ENCODE results near the gene GIMAP6. TPM values are rescaled to one million over a fixed set of nuclear protein-coding genes. Genes with fewer than 3 reads are reported as not detected.

The GIMAP6 gene
- total and polyA plus RNA-seq, 2 of the 4 experiments (the other 2 are of a cell fraction): not detected

- H3K4me3 ChIP-seq (ENCODE audit: insufficient read depth, low read depth, low read length): no peak overlapping the region
- no peaks in the 10 kb centered on the region for H3K9me1 ChIP-seq (ENCODE audit: insufficient read depth, low read length)
- H3K27me3 ChIP-seq (ENCODE audit: control insufficient read depth, insufficient read depth, low read length): no peaks in the 10 kb centered on the region
- 0 out of 2 replicates have a peak, but pooled peaks cover 1% of the 10 kb centered on the region for H3K9me3 ChIP-seq (ENCODE audit: control insufficient read depth, insufficient read depth, low read length)
- in situ Hi-C loops (cut with MboI; ENCODE audit: low sequenced_read_pairs): no loop called here
- CTCF ChIA-PET: no interaction called here
- no peak overlapping the region for H3K4ac ChIP-seq (ENCODE audit: low read depth, low read length)
- no peaks in the 10 kb centered on the region for H3K36me3 ChIP-seq (ENCODE audit: control insufficient read depth, insufficient read depth, low read length)
- DNase-seq (no peak), ATAC-seq (ENCODE audit: low read depth) (no peak)
- H3K56ac ChIP-seq (ENCODE audit: extremely low read depth, insufficient read depth, low read length): no peak overlapping the region
- H2BK5ac ChIP-seq (ENCODE audit: low read depth, low read length, poor library complexity, severe bottlenecking): no peak overlapping the region
- no peak overlapping the region for H3K4me2 ChIP-seq (ENCODE audit: low read depth, low read length)
- dilution Hi-C loops (cut with HindIII; ENCODE audit: low sequenced_read_pairs, unreplicated experiment): no loop called here
- H3K14ac ChIP-seq (replicated peaks; ENCODE audit: low read depth, low read length): no peak overlapping the region
- no peaks in the 10 kb centered on the region for H3K79me1 ChIP-seq (ENCODE audit: low read depth in 1 of 2, low read length in 2 of 2)
- TF ChIP-seq CHD1 (IDR thresholded peaks at IDR 0.05; ENCODE audit: low read depth, low read length) (no peak), MXI1 (IDR thresholded peaks at IDR 0.05; ENCODE audit: borderline replicate concordance, low read depth, low read length) (no peak), SMC3 (IDR thresholded peaks at IDR 0.05; ENCODE audit: low read depth, low read length) (no peak), BHLHE40 (IDR thresholded peaks at IDR 0.05; ENCODE audit: low read depth, low read length) (no peak), RFX5 (IDR thresholded peaks at IDR 0.05; ENCODE audit: low read depth, low read length) (no peak), FOS (IDR thresholded peaks at IDR 0.05; ENCODE audit: low read depth, low read length) (no peak), POLR2A (IDR thresholded peaks at IDR 0.05; ENCODE audit: low read depth, low read length) (no peak), RAD21 (IDR thresholded peaks at IDR 0.05; ENCODE audit: low read length) (no peak)
- H3K4me1 ChIP-seq (ENCODE audit: control insufficient read depth, insufficient read depth, low read length): no peaks in the 10 kb centered on the region
- BruUV-seq (replicated peaks): no TSS peak
- H3K27ac ChIP-seq (ENCODE audit: insufficient read depth, low read length): no peak overlapping the region
- no peak overlapping the region for H4K91ac ChIP-seq (ENCODE audit: insufficient read depth, low read depth, low read length)
- no peak overlapping the region for H4K5ac ChIP-seq (ENCODE audit: low read depth, low read length)
- no peak overlapping the region for H3K9ac ChIP-seq (ENCODE audit: low read depth, low read length)
- H4K8ac ChIP-seq (ENCODE audit: low read depth in 2 of 2, low read length in 2 of 2): no peak overlapping the region
- no peak overlapping the region for H2BK120ac ChIP-seq (ENCODE audit: low read depth, low read length)
- intact Hi-C loops (cut with micrococcal nuclease): no loop called here
- no peak overlapping the region for H2AK9ac ChIP-seq (replicated peaks; ENCODE audit: low read depth, low read length, poor library complexity)
- WGBS, 2 experiments (ENCODE audit: extremely low coverage in 2 of 2, insufficient read length in 1 of 2): no CpG with 5 or more reads among the region's 3 CpGs
- no peak overlapping the region for H2AK5ac ChIP-seq (ENCODE audit: low read depth, low read length)
- H2BK20ac ChIP-seq (ENCODE audit: low read depth, low read length): no peak overlapping the region
- no peak overlapping the region for H2AFZ ChIP-seq (replicated peaks; ENCODE audit: low read length, poor library complexity)
- H4K20me1 ChIP-seq (ENCODE audit: insufficient read depth, low read length): no peaks in the 10 kb centered on the region
- H3K18ac ChIP-seq (ENCODE audit: low read depth, low read length): no peak overlapping the region
- POLR2A ChIA-PET (ENCODE audit: unreplicated experiment): no interaction called here
- H2BK15ac ChIP-seq (ENCODE audit: low read depth, low read length): no peak overlapping the region
- no peak overlapping the region for H3K23ac ChIP-seq (ENCODE audit: low read depth, low read length)
Observed at GRCh38 chr7:150648353-150649079, 16.3 kb upstream of the GIMAP6 start.
